Suppressor macrophage (primary cell): ENCODE results near the gene TMEM141.
A peak's percentile ranks its signal among the peaks of the same experiment; 100 is the strongest.
"Not testable (repeated sequence)": the region's sequence is repeated elsewhere in the genome, so short reads cannot be mapped to it uniquely, and the experiment has no call there.

Source experiments
- DNase-seq, 4 experiments: peaks; one replicate each; pipeline ENCODE4 v3.0.0-alpha.2; 2020 to 2022

The TMEM141 gene

DNA sequence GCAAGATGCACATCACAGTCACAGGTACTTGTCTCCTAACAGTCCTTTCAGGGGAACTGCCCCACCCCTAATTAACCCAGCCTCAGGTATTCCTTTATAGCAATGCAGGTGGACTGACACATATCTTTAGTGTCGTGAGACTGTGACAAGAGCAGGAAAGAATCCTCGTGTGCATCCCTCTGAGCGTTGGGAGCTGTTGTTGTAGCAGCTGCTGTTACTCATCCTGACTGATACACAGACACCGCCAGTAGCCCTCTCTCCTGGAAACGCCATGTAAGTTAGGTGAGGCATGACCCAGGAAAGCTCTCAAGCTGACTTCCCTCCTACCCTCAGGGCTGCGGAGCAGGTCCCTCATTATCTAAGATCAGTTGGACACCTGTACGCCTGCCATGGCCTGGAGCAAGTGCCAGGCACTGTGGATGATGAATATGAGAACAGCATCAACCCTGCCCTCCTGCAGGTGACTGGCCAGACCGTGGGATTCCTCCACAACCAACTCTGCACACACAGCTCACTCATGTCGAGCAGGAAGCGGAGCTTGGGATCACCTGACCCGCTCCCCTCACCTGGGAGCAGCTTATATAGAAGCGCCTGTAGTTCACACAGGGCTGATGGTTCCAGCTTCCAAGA is 16.6 kb upstream of the TMEM141 start:
- DNase-seq, result no peak

DNA sequence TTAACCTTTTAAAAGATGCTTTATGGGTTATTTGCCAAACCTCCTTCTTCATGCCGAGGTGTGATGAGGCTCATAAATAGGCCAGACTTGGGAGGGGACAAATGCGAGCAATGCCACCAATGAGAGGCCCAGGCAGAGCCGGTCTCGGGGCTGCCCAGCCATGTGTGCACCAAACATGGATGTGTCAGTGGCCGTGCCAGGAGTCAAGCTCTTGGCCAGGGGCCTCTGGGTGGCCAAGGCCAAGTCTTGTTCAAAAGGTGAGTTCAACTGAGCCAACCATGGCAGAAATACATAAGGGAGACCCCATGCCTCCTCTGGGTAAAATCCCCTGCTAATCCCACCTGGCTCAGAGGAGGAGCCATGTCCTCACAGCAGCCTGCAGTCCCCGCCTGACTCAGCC is 16.0 kb upstream of the TMEM141 start:
- no peak for DNase-seq

DNA sequence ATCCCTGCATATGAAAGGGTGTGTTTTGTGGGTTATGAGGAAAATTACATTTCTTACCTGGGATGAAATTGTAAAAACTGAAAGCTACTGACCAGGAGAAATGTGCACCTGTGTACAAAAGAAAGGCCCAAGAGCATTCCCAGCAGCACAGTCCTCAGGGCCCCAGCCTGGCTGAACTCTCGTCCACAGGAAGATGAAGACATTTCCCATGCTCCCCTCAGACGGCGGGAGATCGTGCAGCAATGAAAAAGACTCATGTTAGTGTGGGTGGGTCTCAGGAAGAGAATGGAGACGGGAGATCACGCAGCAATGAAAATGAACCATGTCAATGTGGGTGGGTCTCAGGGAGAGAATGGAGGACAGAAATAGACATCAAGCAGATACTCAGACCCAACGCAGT is 14.2 kb upstream of the TMEM141 start:
- DNase-seq, result no peak

DNA sequence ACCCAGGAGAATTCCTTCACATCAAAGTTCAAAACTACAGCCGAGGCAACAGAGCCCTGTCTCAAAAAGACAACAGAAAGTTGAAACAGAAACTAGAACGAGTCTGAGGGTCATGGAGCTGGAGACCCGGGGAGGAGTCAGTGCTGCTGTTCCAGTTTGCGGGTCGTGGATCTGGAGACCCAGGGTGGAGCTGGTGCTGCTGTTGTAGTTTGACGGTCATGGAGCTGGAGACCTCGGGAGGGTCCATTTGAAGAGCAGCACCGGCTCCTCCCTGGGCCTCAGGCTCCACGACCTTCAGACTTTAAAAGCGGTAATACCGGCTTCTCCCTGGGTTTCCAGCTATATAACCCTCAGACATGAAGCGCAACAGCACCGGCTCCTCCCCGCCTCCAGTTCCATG is 13.8 kb upstream of the TMEM141 start:
- DNase-seq, result no peak

DNA sequence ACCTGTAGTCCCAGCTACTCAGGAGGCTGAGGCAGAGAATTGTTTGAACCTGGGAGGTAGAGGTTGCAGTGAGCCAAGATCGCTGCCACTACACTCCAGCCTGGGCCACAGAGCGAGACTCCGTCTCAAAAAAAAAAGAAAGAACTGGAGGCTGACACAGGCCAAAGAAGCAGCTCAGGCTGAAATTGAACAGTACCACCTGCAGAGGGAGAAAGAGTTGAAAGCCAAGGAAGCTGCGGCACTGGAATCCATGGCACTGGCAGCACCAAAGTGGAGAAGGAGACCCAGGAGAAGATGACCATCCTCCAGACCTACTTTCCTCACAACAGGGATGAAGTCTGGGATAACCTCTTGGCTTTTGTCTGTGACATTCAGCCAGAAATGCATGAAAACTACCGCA is 11.3 kb upstream of the TMEM141 start:
- no peak for DNase-seq

DNA sequence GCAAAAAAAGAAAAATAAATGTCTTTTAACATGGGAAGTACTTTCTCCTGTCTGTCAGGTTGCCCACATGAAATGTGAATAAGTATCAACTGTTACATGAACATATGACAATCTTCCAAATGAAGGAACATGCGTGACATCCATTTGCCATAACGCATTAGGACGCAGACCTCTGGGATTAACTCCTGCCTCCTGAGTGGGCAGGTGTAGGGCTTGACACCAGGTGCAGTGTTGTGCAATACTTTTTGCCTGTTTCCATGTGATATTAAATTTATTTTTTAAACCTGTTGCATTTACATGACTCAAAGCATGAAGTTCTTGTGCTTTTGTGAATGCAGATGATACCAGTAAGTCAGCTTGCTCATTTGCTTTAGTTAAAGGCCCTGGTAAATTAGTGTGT is 8.7 kb upstream of the TMEM141 start:
- DNase-seq, result no peak

DNA sequence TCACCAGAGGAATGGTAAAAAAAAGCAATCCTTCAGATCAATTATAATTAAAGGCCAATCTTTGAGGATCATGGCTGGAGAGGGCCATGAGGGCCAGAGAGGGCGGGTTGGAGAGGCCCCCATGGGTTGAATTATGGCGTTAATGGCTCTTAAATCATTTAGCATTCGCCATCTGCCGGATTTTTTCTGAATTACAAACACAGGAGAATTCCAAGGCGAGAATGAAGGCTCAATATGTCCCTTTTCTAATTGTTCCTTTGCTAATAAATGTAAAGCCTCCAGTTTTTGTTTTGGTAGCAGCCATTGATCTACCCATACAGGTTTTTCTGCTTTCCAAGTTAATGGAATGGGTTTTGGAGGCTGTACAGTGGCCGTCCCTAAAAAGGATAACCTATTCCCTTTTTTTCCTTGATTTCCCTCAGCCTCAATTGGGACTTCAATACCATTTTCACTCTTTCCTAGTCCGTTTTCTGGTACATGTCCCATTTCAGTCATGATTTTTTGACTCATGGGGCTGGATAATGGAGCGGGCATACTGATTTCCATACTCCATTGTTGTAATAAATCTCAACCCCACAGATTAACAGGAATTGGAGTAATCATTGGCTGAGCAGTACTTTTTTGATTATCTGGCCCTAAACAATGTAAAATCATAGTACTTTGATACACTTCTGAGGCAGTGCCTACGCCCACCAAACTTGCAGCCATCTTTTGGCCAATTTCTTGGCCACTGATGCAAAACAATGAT is 6.7 kb upstream of the TMEM141 start:
- peak; percentile 29 to 59 (median 50) for DNase-seq

DNA sequence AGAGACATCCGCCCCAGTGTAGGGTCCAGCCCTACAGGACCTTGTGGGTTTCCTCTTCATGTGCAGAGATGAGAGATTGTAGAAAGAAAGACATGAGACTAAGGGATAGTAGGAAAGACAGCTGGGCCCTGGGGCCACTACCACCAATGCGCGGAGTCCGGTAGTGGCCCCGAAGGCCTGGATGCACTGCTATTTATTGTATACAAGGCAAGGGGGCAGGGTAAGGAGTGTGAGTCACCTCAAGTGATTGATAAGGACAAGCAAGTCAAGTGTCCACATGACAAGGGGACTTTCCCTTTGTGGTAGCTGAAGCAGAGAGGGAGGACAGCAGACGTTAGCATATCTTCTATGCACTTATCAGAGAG is 6.2 kb upstream of the TMEM141 start:
- DNase-seq, result no peak

DNA sequence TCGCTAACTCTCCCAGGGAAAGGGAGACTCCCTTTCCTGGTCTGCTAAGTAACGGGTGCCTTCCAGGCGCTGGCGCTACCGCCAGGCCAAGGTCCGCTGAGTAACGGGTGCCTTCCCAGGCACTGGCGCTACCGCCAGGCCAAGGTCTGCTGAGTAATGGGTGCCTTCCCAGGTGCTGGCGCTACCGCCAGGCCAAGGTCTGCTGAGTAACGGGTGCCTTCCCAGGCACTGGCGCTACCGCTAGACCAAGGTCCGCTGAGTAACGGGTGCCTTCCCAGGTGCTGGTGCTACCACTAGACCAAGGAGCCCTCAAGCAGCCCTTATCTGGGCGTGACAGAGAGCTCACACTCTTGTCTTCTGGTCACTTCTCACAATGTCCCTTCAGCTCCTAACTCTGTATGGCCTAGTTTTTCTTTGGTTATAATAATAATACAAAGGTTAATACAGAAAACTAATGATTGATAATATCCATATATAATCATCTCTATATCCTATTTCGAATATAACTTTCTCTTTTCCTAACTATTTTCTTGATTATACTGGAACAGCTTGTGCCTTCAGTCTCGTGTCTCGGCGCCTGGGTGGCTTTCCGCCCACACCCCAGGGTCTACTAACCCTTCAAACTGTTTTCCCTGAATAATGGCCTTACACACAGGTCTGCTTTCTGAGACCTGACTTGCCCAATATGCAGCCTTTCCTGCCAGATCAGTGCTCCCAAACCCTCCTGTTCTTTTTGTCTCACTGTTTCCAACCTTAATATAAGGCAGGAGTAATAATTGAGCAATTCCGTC is 5.4 kb upstream of the TMEM141 start:
- DNase-seq, result not testable (repeated sequence)

DNA sequence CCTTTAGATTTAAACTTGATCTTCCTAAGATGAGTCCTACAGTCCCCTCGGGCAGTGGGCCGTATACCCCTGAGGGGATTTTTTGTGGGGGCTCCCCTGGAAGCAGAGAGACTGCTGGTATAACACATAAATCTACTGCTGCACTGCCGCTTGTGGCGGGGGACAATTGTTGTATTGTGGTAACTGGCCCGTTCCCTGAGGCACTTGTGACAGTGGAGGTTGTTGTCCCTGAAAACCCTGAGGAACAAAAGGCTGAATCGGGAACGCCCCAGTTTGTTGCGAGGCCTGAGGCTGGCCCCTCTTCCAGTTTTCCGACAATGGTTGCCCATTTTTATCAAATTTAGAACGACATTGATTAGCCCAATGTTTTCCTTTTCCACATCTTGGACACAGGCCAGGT is 4.7 kb upstream of the TMEM141 start:
- no peak for DNase-seq

DNA sequence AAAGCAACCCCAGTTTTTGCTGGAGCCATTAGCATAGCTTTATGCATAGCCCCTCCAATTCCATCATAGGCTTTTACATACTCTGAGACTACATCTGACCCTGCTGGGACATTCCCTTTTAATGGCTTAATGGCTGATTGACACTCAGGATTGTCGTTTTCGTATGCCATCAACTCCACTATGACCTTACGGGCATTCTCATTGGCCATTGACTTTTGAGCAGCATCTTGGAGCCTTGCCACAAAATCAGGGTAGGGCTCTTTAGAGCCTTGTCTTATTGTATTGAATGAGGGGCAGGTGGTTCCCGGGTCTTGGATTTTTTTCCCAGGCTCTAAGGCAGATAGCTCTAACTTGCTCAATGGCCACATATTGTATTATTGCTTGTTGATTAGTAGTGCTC is 4.2 kb upstream of the TMEM141 start:
- DNase-seq, result not testable (repeated sequence)

DNA sequence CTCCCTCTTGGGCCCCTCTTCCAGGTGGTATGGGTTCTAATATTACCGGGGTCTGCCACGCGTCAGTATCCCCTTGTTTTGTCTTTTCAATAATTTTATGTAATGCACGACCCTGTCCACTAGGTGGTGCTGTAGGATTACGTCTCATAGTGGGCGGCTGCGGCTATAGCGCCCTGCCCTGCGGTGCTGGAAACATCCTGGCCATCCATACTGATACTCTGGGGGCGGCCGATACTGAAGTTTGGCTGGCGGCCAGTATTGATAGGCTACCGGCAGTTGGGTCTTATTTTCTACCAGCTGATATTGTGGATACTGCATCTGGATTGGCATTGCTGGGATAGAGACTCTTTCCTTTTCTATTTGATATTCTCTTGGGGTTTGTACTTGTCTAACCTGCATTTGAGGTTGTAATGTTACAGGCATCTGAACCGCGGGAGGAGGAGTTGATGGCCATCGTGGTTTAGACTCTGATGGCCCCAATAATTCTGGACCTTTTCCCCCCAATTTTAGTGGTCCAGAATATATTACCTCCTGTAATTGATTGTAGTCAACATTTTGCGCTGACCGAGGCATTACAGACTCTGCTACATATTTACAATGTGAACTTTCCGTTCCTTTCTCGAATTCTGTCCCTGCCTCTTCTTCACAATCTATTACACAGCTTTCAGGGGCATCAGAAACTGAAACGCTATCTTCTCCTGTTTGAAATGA is 3.3 kb upstream of the TMEM141 start:
- DNase-seq, result peak; percentile 74 to 84 (median 82)

DNA sequence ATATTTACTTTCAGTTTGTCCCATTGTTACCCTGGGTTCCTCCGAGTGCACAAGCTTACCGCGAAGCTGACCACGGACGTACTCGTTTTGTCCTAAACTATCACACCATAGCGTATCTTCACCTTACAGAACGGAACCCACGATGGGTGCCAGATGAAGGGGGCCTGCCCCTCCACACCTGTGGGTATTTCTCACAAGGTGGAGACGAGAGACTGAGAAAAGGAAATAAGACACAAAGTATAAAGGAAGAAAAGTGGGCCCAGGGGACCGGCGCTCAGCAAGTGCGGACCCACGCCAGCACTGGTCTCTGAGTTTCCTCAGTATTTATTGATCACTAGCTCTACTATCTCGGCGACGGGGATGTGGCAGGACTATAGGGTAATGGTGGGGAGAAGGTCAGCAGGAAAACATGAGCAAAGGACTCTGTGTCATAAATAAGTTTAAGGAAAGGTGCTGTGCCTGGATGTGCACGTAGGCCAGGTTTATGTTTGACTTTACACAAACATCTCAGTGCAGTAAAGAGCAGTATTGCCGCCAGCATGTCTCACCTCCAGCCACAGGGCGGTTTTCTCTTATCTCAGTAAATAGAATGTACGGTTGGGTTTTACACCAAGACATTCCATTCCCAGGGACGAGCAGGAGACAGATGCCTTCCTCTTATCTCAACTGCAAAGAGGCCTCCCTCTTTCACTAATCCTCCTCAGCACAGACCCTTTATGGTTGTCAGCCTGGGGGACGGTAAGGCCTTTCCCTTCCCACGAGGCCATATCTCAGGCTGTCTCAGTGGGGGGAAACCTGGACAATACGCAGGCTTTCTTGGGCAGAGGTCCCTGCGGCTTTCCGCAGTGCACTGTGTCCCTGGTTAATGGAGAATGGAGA is 2.3 kb upstream of the TMEM141 start:
- DNase-seq, result not testable (repeated sequence)

DNA sequence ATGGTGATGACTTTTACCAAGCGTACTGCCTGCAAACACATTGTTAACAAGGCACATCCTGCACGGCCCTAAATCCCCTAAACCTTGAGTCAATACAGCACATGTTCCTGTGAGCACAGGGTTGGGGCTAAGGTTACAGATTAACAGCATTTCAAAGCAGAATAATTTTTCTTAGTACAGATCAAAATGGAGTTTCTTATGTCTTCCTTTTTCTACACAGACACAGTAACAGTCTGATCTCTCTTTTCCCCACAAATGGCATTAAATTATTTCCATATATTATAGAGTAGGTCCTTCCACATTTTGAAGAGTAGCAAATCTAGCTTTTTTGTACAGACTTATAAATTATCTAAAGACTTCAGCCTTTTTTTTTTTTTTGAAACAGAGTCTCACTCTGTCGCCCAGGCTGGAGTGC is 1.6 kb upstream of the TMEM141 start:
- no peak for DNase-seq

DNA sequence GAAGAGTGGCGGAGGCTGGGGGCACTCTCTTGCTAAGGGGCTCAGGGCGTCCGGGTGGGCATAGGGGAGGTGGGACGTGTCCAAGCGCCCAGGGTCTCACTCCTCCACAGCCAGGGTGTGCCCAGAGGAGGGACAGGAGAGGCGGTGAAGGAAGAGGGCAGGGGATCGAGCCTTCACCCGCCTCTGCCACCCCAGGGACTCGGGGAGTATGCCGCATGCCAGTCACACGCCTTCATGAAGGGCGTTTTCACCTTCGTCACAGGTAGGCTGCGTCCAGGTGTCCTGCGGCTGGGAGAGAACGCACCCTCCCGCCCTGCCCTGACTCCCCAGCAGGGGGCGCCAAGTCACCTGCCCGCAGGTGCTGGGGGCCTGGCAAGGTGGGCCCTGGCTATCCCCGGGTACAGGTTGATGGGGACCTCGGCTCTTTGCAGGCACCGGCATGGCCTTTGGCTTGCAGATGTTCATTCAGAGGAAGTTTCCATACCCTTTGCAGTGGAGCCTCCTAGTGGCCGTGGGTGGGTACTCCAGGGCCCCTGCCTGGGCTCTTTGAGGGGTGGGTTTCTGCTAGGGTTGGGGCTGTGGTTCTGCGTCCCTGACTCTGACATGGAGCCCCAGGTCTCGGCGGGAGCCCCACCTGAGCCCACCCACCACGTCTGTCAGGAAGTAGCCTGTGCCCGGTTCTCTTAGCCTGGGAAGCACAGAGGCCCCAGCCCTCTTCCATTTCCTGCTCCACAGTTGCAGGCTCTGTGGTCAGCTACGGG is 552 bp downstream of the TMEM141 start:
- DNase-seq, result peak; percentile 55 to 79 (median 67)

DNA sequence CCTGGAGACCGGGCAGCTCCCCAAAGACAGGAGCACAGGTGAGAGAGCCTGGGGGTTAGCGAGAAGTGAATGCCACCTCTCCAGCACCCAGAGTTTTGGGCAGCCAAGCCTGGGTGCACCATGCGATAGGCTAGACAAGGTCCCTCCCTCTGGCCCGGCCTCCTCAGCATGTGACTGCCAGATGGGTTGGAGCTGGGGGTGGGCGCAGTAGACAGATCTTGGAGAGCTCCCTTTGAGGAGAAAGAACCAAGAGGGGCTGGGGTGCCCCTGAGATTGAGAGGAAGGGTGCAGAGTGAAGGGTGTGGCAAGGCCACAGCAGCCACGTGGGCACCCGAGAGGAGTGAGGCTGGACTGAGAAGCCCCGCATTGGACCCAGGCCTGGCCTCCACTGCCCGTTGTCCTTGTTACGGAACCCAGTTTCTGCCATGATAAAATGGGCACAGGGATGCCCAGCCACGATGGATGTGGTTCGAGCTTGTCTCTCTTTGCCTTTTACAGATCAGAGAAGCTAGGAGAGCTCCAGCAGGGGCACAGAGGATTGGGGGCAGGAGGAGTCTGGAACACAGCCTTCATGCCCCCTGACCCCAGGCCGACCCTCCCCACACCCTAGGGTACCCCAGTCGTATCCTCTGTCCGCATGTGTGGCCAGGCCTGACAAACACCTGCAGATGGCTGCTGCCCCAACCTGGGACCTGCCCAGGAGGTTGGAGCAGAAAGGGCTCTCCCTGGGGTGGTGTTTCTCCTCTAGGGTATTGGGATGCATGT is 1.4 kb downstream of the TMEM141 start:
- peak in 1 of 4 experiments; percentile 14 for DNase-seq

DNA sequence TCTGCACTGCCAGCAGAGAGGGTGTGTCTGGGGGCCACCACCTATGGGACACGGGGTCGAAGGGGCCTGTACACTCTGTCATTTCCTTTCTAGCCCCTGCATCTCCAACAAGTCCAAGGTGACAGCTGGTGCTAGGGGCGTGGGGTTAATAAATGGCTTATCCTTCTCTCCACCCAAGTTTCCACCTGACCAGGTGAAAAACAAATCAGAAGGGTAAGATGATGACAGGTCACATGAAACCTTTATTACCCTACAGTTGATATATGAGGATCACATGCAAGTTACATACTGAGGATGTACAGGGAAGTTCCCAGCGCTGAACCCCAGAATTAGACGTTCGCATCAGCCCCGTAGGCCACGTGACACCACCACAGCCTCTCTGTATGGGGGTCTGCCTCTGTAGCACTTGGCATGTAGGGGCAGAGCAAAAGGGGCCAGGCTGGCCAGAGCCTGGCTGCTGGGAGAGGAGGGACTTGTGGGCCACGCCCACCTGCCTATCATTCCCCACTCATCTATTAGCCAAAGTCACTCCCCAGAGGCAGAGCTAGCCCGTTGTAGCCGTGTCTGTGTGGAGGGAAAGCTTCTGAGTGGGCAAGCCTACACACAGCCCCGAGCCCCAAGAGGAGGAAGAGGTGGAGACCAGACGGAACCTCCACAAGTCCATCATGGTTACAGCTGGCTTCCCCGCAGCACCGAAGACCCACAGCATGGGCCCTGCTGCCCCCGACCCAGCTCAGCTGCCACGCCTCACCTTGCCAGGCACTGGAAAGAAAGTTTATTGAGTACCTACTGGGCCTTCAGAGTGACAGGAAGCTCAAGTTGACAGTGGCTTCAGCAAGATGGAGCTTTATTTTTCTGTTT is 2.2 kb downstream of the TMEM141 start:
- DNase-seq, result peak in 1 of 4 experiments; percentile 13

DNA sequence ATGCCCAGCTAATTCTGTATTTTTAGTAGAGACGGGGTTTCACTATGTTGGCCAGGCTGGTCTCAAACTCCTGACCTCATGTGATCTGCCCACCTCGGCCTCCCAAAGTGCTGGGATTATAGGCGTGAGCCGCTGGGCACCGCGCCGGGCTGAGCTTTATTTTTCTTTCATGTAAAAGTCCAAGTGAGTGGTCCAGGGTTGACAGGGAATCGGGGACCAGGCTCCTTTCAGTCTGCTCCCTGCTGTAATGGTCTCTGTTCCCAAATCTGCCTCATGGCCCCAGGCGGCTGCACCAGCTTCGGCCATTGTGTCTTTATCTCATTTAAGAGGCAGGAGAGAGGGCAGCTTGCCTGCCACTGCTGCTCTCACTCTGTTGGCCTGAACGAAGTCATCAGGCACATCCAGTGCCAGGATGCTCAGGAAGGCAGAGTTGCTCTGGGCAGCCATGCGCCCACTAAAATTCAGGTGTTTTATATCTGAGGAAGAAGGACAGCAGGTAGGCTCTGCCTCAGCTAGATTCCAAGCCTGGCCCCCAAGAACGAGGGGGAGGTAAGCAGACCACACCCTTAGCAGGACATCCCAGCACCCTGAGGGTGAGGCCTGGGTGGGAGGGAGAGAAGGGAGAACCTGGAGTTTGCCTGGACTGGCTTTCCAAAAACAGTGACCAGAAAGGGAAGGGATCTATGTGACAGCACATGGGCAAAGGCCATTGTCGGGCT is 3.3 kb downstream of the TMEM141 start:
- DNase-seq, result no peak

DNA sequence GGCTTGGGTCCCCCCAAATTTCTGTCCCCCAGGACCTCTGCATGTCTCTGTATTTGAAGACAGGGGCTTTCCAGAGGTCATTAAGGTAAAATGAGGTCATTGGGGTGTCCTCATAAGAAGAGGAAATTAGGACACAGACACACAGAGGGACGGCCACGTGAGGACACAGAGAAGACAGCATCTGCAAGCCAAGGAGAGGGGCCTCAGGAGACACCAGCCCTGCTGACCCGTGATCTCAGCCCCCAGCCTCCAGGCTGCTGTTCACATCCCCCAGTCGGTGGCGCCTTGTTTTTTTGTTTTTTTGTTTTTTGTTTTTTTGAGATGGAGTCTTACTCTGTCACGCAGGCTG is 3.8 kb downstream of the TMEM141 start:
- DNase-seq, result peak; percentile 37 to 60 (median 58)
